Caco-2 (cell line): Measurements from ENCODE around the gene DNER. TPM values are rescaled to one million over a fixed set of nuclear protein-coding genes. Genes with fewer than 3 reads are reported as not detected.

Experiments used
- BruUV-seq: library from RNA; stranded (reverse); fragments of 400-500 nt; replicated peaks from 2 replicates; lab custom pipeline; 2021; lab: Mats Ljungman, UMichigan
- CTCF ChIA-PET: fragments of 300-600 bp; sonication (Branson Sonifier 250); formaldehyde crosslinking; loops from one replicate; lab custom pipeline; 2022; ENCODE audit warnings: antibody characterized with exemption; lab: Charles Lee
- POLR2A ChIA-PET: fragments of 300-600 bp; sonication (Branson Sonifier 250); formaldehyde crosslinking; loops from one replicate; lab custom pipeline; 2022; ENCODE audit warnings: antibody characterized with exemption; lab: Charles Lee
- DNase-seq, 2 experiments: peaks; one replicate each; pipeline versions ENCODE4 v3.0.0 to v3.0.0-alpha.2; 2020 to 2022
- H3K27me3 ChIP-seq: replicated peaks from 2 replicates; pipeline ENCODE4 v1.6.0; 2011; ENCODE audit warnings: low read length; ENCODE audit not compliant: control insufficient read depth, insufficient read depth
- H3K36me3 ChIP-seq: 2 replicates; pipeline ENCODE4 v1.5.1; 2011; ENCODE audit warnings: low read length; ENCODE audit not compliant: control insufficient read depth, insufficient read depth
- H3K4me1 ChIP-seq: fragments of 250-450 bp; sonication (Bioruptor Pico); 2 replicates; pipeline ENCODE4 v1.5.1; 2020; ENCODE audit warnings: mild to moderate bottlenecking
- H3K4me3 ChIP-seq: 2 replicates; pipeline ENCODE4 v1.5.1; 2011; ENCODE audit warnings: low read depth, mild to moderate bottlenecking, control low read depth, low read length
- H3K9me3 ChIP-seq: fragments of 250-450 bp; sonication (Bioruptor Pico); 2 replicates; pipeline ENCODE4 v1.5.1; 2020; ENCODE audit warnings: mild to moderate bottlenecking, moderate library complexity
- H3K27ac Mint-ChIP-seq: one replicate; pipeline ENCODE4 v1.8.0; 2022; ENCODE audit warnings: mixed read lengths; ENCODE audit not compliant: unreplicated experiment
- H3K27me3 Mint-ChIP-seq: one replicate; pipeline ENCODE4 v1.8.0; 2022; ENCODE audit warnings: mixed read lengths; ENCODE audit not compliant: insufficient read depth, unreplicated experiment
- H3K36me3 Mint-ChIP-seq: one replicate; pipeline ENCODE4 v1.8.0; 2022; ENCODE audit warnings: mild to moderate bottlenecking, mixed read lengths; ENCODE audit not compliant: insufficient read depth, unreplicated experiment
- H3K4me1 Mint-ChIP-seq: one replicate; pipeline ENCODE4 v1.8.0; 2022; ENCODE audit warnings: low read depth, mixed read lengths; ENCODE audit not compliant: unreplicated experiment
- H3K4me3 Mint-ChIP-seq: one replicate; pipeline ENCODE4 v1.8.0; 2022; ENCODE audit warnings: mild to moderate bottlenecking, moderate library complexity, mixed read lengths; ENCODE audit not compliant: unreplicated experiment
- H3K9me3 Mint-ChIP-seq: one replicate; pipeline ENCODE4 v1.8.0; 2022; ENCODE audit warnings: mixed read lengths; ENCODE audit not compliant: unreplicated experiment
- intact Hi-C: fragments of 100-400 bp; cut with micrococcal nuclease; formaldehyde crosslinking; loops from one replicate; pipeline ENCODE4 v1.10.0; 2022; ENCODE audit not compliant: unreplicated experiment
- total RNA-seq: library from RNA; stranded (reverse); gene quantifications from 2 replicates; pipeline ENCODE4 v1.2.3, GENCODE V29; 2022
- TF ChIP-seq, protein P1 (sequence below), 2 experiments: fragments of 200-600 bp in 1 of 2; IDR thresholded peaks; 1 replicate in 1 of 2; 2 replicates in 1 of 2; pipeline versions ENCODE4 v1.5.1 to v1.8.0; 2011 to 2022; ENCODE audit warnings: antibody characterized with exemption in 1 of 2, control low read depth in 1 of 2, inconsistent platforms in 1 of 2, low read depth in 1 of 2, low read length in 1 of 2, mild to moderate bottlenecking in 1 of 2, moderate library complexity in 1 of 2; ENCODE audit not compliant: insufficient read depth in 1 of 2, severe bottlenecking in 1 of 2, unreplicated experiment in 1 of 2

Gene DNER
- total RNA-seq, 1 experiment from 2014 or later, result not detected

DNA sequence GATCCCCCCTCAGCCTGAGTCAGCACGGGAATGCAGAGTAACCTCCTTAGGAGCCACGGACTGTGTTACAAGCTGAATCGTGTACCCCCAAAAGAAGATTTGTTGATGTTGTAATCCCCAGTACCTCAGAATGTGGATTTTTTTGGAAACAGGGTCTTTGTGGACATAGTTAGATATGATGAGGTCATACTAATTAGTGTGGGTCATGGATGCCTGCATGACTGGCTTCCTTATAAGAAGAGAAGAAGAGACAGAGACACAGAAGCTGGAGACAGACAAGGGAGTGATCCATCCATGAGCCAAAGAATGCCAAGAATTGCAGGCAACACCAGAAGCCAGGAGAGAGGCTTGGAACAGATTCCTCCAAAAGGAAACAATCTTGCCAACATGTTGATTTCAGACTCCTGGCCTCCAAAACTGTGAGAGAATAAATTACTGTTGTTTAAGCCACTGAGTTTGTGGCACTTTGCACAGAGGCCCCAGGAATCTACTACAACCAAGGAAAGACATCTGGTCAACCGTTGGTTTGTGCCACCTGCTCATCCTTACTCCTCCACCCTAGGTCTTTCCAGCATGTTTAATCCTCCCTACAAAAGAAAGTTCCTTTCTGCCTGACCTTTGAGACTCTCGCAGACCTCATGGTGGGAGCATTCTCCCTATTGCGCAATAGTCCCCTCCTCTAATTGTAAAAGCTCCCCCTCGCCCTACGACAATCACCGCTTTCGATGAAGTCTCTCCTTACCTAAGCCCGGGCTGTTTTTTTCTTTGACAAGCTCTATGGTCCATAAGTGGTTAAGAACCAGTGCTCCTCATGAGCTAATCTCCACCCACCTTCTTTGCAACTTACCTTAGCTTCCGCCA lies 91.6 kb downstream of the DNER start:
- no peak overlapping the region for H3K4me3 ChIP-seq
- H3K27me3 ChIP-seq, result no peaks in the 10 kb centered on the region
- H3K27me3 Mint-ChIP-seq, result peaks cover 14% of the 10 kb centered on the region
- H3K27ac Mint-ChIP-seq, result no peak overlapping the region
- TF ChIP-seq, protein P1, sequence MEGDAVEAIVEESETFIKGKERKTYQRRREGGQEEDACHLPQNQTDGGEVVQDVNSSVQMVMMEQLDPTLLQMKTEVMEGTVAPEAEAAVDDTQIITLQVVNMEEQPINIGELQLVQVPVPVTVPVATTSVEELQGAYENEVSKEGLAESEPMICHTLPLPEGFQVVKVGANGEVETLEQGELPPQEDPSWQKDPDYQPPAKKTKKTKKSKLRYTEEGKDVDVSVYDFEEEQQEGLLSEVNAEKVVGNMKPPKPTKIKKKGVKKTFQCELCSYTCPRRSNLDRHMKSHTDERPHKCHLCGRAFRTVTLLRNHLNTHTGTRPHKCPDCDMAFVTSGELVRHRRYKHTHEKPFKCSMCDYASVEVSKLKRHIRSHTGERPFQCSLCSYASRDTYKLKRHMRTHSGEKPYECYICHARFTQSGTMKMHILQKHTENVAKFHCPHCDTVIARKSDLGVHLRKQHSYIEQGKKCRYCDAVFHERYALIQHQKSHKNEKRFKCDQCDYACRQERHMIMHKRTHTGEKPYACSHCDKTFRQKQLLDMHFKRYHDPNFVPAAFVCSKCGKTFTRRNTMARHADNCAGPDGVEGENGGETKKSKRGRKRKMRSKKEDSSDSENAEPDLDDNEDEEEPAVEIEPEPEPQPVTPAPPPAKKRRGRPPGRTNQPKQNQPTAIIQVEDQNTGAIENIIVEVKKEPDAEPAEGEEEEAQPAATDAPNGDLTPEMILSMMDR (IDR thresholded peaks at IDR 0.05; ENCODE audit: insufficient read depth in 1 of 2, low read depth in 1 of 2, low read length in 1 of 2, severe bottlenecking in 1 of 2, unreplicated experiment in 1 of 2), result no peak
- no peak overlapping the region for H3K4me3 Mint-ChIP-seq
- H3K36me3 ChIP-seq, result no peaks in the 10 kb centered on the region
- no peak for DNase-seq
- H3K4me1 ChIP-seq, result no peaks in the 10 kb centered on the region
- no peaks in the 10 kb centered on the region for H3K36me3 Mint-ChIP-seq
- no peaks in the 10 kb centered on the region for H3K9me3 Mint-ChIP-seq
- BruUV-seq, result no TSS peak
- ChIA-PET POLR2A (no interaction called here), CTCF (no interaction called here)
- no peaks in the 10 kb centered on the region for H3K9me3 ChIP-seq
- intact Hi-C loops, result no loop called here
- no peaks in the 10 kb centered on the region for H3K4me1 Mint-ChIP-seq

DNA sequence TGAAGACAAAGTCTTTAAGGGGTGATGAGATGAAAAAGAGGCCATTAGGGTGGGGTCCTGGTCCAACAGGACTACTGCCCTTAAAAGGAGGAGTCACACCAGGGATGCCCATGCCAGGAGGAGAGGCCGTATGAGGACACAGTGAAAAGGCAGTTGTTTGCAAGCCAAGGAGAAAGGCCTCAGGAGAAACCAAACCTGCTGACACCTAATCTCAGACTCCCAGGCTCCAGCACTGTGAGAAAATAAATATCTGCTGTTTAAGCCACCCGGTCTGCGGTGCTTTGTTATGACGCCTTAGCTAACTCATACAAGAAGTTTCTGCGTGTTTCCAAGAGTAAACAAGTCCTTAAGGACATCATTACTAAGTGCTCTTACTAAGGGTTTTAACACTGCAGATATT lies 93.6 kb downstream of the DNER start:
- Histone ChIP-seq H3K27me3 (no peaks in the 10 kb centered on the region), H3K9me3 (no peaks in the 10 kb centered on the region), H3K4me3 (no peak overlapping the region), H3K36me3 (no peaks in the 10 kb centered on the region), H3K4me1 (no peaks in the 10 kb centered on the region)
- intact Hi-C loops, result no loop called here
- no peaks in the 10 kb centered on the region for H3K4me1 Mint-ChIP-seq
- no peaks in the 10 kb centered on the region for H3K36me3 Mint-ChIP-seq
- DNase-seq, result no peak
- ChIA-PET POLR2A (no interaction called here), CTCF (no interaction called here)
- H3K4me3 Mint-ChIP-seq, result no peak overlapping the region
- H3K27ac Mint-ChIP-seq, result no peak overlapping the region
- TF ChIP-seq, protein P1 (IDR thresholded peaks at IDR 0.05; ENCODE audit: insufficient read depth in 1 of 2, low read depth in 1 of 2, low read length in 1 of 2, severe bottlenecking in 1 of 2, unreplicated experiment in 1 of 2), result no peak
- no TSS peak for BruUV-seq
- no peaks in the 10 kb centered on the region for H3K9me3 Mint-ChIP-seq
- H3K27me3 Mint-ChIP-seq, result peaks cover 11% of the 10 kb centered on the region

DNA sequence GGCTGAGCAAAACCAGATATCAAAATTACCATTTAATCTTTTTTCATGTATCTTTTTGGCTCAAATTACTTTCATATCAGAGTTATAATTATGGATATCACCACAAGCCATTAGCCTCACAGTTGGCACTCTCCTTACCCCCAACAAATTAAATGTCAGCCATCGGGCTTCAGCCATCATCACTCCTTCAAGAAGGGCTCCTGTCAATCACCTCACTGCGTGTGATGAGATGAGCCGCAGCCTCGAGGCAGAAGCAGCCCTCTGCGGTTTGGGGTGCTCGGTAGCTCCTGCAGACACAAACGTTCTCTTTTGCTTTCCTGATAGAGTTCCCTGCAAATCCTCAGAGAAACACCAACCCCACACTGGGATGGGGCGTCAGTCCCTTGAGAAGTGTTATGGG lies 94.1 kb downstream of the DNER start:
- intact Hi-C loops, result no loop called here
- no peaks in the 10 kb centered on the region for H3K4me1 ChIP-seq
- ChIA-PET POLR2A (no interaction called here), CTCF (no interaction called here)
- Mint-ChIP-seq H3K36me3 (no peaks in the 10 kb centered on the region), H3K4me3 (no peak overlapping the region), H3K9me3 (no peaks in the 10 kb centered on the region), H3K4me1 (no peaks in the 10 kb centered on the region), H3K27me3 (peaks cover 8% of the 10 kb centered on the region), H3K27ac (no peak overlapping the region)
- TF ChIP-seq, protein P1 (IDR thresholded peaks at IDR 0.05; ENCODE audit: insufficient read depth in 1 of 2, low read depth in 1 of 2, low read length in 1 of 2, severe bottlenecking in 1 of 2, unreplicated experiment in 1 of 2), result no peak
- no TSS peak for BruUV-seq
- H3K36me3 ChIP-seq, result no peaks in the 10 kb centered on the region
- no peak overlapping the region for H3K4me3 ChIP-seq
- H3K9me3 ChIP-seq, result no peaks in the 10 kb centered on the region
- DNase-seq, result no peak
- no peaks in the 10 kb centered on the region for H3K27me3 ChIP-seq
